A172 (cell line): Measurements from ENCODE around the gene HIC1. TPM values are rescaled to one million over a fixed set of nuclear protein-coding genes. Genes with fewer than 3 reads are reported as not detected.

Experiments used
- DNase-seq: peaks from one replicate; pipeline ENCODE4 v3.0.0-alpha.2; 2015; ENCODE audit warnings: low spot score
- total RNA-seq: library from RNA; depleted of rRNA; stranded (reverse); fragments of >200 nt; shearing (Covaris generic); gene quantifications from 2 replicates; pipeline ENCODE4 v1.2.3, GENCODE V29; 2014

HIC1 gene
- total RNA-seq, 1 experiment from 2014 or later, result 7.3 TPM

DNA sequence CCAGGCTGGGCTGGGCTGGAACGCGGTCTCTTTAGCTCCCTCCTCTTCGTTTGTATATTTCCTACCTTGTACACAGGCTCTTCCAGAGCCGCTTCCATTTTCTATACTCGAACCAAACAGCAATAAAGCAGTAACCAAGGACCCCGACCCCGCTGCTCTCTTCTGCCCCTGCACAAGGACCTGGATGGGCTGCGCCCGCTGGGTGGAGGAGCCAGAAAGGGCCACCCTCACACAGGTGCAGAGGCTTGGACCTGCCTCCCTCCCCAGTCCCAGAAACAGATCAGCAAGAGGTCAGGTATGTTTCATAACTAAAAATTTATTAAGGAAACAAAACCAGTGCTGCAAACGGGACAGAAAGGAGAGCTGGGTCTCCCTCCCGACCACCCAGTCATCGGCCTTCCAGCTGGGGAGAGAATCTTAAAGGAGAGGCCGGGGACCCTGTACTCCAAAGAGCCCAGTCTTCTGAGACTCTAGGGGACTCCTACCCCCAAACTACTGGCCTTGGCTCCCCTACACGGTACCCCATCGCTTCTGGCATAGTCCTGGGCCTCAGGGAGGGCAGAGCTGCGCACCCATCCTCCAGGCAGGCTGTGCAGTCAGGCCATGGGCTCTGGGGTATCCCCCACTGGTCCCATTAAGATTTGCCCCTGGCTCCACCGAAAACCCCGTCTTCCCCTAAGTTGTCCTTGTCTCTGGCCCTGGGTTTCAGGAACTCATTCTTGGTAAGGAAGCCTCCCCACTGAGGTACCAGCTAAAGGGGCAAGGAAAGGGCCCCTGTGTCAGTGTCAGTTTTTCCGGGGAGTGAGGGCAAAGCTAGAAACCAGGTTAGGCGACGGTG, 4.9 kb downstream of the HIC1 start:
- DNase-seq, result no peak

DNA sequence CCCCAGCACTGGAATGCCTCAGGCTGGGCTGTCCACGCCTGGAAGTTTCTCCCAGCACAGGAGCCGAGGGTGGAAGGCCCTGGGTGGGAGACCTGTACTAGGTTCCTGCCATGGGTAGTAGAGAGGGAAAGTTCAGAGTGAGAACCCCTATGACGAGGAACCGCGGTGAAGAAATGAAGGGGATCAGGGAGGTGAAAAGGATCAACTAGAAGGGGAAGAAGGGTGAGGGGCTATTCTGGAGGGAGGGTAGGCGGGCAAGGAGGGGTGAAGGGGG, 5.4 kb downstream of the HIC1 start:
- no peak for DNase-seq

GRCh38 chr17:2060681-2061440, 6.0 kb downstream of the HIC1 start:
- DNase-seq, result no peak

DNA sequence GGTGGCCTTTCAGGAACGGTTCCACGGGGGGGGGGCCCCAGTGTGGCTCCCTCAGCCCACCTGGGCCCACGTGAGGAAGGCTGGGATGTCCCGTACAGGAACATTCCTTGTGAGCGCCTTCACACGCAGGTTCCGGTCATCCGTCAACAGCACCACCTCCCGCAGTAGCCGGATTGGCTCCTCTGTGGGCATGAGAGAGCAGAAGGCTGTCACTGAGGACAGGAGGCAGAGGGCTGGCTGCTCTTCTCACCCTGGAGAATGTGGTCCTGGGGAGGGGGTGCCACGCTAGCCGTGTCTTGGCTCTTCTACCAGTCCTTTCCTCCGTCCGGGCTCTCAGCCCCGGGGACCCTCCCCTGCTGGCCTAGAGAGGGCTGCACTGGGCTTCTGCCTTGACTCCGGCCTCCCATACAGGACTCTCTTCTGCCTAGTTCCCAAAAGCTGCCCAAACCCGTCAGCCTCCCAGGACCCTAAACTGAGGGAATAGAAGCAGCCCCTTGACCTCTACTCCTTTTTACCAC, 6.6 kb downstream of the HIC1 start:
- DNase-seq, result no peak

DNA sequence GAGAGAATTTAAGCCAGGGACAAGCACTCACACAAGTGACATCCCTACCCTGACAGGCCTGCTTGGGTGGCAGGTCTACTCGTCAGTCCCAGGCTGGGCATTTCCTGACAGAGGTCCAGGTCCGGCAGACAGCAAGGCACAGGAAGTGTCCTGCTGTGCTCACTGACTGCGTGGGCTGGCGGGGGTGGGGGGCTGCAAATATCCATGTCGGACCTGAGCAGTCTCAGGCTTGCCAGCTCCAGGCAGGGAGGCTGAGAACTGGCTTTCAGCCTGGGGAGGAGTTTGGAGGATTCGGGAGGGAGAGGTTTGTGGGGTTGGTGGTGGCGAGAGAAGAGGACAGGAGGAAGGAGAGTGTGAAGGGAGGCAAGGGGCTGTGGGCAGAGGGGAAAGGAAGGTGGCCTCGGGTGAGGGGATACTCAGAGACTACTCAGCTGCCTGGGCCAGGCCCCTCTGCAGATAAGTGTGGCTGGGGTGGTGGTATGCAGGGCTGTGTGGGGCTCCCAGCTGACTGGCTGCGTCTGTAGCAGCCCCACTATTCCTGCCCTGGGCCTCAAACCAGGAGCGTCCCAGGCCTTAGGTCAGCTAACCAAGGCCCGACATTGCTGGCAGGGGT, 7.8 kb downstream of the HIC1 start:
- peak; percentile 62 for DNase-seq

DNA sequence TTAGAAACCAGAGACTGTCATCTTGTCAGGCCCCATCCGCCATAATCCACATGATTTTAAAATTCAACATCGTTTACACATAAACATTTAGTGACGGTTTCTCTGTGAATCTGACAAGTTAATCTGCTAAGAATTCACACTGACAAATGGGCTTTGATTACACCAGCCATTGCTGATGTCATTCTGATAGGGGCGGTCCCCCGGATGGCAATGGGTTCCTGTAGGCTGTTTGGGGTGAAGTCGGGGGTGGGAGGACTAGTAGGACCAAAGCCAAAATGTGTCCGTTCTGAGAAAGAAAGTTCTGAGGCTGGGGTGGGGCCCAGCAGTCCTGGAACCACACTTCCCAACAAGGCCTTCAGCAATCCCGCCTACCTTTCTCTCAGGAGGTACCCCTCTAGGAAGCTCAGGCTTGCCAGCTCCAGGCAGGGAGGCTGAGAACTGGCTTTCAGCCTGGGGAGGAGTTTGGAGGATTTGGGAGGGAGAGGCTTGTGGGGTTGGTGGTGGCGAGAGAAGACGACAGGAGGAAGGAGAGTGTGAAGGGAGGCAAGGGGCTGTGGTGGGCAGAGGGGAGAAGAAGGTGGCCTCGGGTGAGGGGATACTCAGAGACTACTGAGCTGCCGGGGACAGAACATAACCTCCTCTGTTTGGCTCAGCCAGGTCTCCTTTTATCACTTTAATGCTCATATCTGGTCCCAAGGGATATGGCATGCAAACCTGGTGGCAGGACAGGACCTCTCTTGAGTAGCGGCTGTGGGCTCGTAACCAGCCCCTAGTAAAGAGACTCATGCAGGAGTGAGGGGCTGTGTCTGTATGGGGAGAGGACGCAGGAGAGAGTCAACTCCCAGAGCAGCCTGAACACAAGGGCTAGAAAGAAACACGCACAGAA, 8.6 kb downstream of the HIC1 start:
- no peak for DNase-seq

DNA sequence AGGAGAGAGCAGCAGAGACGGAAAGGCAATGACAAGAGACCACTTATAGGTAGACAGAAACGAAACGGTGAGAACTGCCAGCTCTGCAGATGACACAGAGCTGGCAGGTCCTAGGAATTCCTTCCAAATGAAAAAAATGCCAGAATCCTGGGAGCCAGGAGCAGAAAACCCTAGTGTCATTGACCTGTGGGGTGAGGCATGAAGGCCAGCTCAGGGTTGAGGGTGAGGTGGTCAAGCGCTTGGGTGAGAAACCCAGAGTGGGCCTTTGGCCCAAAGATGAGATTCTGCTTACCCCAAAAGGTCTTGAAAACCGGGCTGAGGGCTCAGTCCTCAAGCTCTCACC, 9.2 kb downstream of the HIC1 start:
- no peak for DNase-seq

DNA sequence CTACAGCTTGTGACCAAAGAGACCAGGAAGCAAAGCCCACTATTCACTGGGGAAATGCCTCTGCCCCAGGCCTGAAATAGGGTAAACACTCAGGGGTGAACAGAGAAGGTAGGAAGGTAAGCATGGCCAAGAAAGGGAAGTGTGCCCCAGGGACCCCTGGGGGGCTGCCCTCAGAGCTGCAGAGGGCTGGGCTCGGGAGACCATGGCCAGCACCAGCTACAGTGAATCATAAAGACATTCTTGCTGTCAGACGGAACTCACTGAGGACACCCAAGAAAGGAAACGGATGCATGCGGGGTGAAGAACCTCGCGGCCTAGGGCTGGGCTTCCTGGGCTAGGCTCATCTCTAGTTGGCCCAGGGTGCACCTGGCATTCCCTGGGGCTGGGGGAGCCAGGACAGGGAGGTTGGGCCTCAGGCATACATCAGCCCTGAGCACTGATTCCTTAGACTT, 9.6 kb downstream of the HIC1 start:
- no peak for DNase-seq

- peak; percentile 54 for DNase-seq
Measured at GRCh38 chr17:2064980-2065785, 10.3 kb downstream of the HIC1 start.

- no peak for DNase-seq
Measured at GRCh38 chr17:2065949-2066400, 11.1 kb downstream of the HIC1 start.

- no peak for DNase-seq
Measured at GRCh38 chr17:2067048-2067561, 12.2 kb downstream of the HIC1 start.

GRCh38 chr17:2067608-2068024, 12.7 kb downstream of the HIC1 start:
- peak; percentile 83 for DNase-seq

GRCh38 chr17:2068031-2068518, 13.2 kb downstream of the HIC1 start:
- DNase-seq, result peak; percentile 51

GRCh38 chr17:2068519-2069051, 13.7 kb downstream of the HIC1 start:
- DNase-seq, result peak; percentile 87

GRCh38 chr17:2070241-2071023, 15.5 kb downstream of the HIC1 start:
- DNase-seq, result no peak

DNA sequence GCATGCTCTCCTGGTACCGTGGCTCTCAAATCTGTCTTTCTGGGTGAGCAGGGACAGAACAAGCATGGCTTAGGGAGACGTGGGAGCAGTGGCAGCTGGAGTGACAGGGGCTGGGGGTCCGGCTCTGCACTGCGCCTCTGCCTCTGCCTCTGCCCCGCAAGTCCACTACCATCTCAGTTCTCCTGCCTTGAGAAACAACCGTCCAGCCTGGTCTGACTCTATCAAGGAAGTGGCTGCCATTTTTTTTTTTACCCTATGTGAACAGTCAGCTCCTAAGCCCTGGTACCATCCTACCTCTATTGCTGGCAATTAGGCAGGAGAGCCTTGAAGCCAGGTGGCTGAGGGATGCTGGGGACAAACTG, 16.1 kb downstream of the HIC1 start:
- no peak for DNase-seq

DNA sequence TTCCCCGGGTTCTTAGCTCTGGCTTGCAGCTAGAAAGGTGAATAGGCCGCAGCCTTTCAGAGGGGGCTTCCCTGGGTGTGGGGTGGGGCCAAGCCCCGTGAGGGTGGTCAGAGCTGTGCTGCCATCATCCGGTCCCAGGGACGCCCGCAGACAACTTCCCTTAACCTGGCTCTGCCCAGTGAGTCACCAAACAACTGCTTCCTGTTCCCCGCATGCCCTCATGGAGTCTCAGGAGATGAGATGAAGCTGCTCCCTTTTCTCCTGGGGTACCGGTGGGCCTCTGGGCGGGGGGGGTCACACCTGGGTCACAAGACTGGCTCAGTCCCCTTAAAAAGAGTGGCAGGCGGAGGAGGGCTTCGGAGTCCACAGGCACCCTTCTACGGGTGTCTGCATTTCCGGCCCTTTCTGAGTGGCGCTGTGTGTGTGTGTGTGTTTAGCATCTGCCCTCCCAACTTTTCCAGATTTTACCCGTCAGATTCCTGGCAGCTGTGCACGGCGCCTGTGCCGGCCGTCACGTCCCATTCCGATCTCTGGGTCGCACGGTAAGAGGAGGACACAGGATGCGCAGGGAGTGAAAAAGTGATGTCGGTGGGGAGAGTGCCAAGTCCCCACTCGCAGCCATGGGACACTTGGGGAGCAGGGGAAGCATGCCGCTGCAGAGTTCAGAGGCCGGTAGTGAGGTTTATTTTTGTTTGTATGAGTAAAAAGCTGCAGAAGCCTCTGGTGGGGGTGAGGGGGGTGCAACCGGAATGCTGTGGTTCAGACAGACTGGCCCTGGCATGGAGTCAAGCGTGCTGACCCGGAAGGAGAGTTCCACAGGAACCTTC, 16.8 kb downstream of the HIC1 start:
- DNase-seq, result peak; percentile 62

DNA sequence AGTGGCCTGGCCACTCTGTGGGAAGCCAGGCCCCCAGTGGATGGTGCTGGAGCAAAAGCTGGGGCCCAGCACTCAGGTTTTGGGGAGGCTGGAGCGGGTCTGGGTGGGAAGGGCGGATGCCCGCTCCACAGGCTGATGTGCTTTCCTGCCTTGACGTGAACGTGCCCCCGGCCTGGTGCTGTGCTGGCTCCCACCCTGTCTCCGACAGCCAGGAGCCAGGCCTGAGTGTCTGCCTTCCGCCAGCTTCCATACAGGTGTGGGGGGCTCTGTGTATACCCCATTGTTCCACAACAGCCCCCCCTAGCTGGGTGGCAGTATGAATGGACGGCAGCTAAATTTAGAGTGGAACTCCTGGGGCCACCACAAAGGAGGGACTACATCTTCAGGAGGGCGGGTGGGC, 20.0 kb downstream of the HIC1 start:
- no peak for DNase-seq
